K562 (cell line): ENCODE results near the gene UBE2O. TPM values are rescaled to one million over a fixed set of nuclear protein-coding genes. Genes with fewer than 3 reads are reported as not detected.

ENCODE experiments used
- ATAC-seq: fragments of 200-7000 bp; cut with Tn5 transposase; 3 replicates; pipeline ENCODE4 v1.9.1; 2020; ENCODE audit warnings: moderate library complexity
- BruUV-seq: library from RNA; stranded (reverse); fragments of 400-500 nt; replicated peaks from 2 replicates; lab custom pipeline; 2021; lab: Mats Ljungman, UMichigan
- CTCF ChIA-PET: fragments of 300-600 bp; formaldehyde crosslinking; extraction: SDS; loops from one replicate; lab custom pipeline; 2021; ENCODE audit warnings: low intra/inter-chr PET ratio; lab: Yijun Ruan, JAX
- POLR2A ChIA-PET: fragments of 300-600, 350-650 bp; sonication (Branson Sonifier 250); formaldehyde crosslinking; extraction: SDS; loops from one replicate; lab custom pipeline; 2021; ENCODE audit warnings: antibody characterized with exemption, inconsistent platforms; lab: Yijun Ruan, JAX
- DNase-seq, 4 experiments: peaks; one replicate each; pipeline versions ENCODE4 v3.0.0 to v3.0.0-alpha.2; 2011 to 2018; ENCODE audit warnings: low spot score in 3 of 4, mixed read lengths in 3 of 4; ENCODE audit errors: extremely low read depth in 1 of 4
- FAIRE-seq: peaks from 2 replicates; lab custom pipeline; 2011; peaks lifted over from hg19 to GRCh38; lab: Jason Lieb, UNC
- H2AFZ ChIP-seq: 2 replicates; pipeline ENCODE4 v1.6.0; 2011; ENCODE audit warnings: low read depth, low read length, control low read depth, inconsistent platforms
- H3K27ac ChIP-seq: fragments of 200-600 bp; 3 replicates; pipeline ENCODE4 v1.8.0; 2011; ENCODE audit warnings: low read depth, mild to moderate bottlenecking, control low read depth, inconsistent platforms, low read length, moderate library complexity, mixed read lengths; ENCODE audit errors: extremely low read depth
- H3K27me3 ChIP-seq, 2 experiments: fragments of 300-600 bp in 1 of 2; 2 replicates in 1 of 2; 3 replicates in 1 of 2; pipeline versions ENCODE4 v1.6.0 to v1.8.0; 2011; ENCODE audit warnings: inconsistent platforms in 2 of 2, low read length in 2 of 2, mild to moderate bottlenecking in 1 of 2, mixed read lengths in 1 of 2, moderate library complexity in 1 of 2; ENCODE audit not compliant: control insufficient read depth in 2 of 2, insufficient read depth in 2 of 2
- H3K36me3 ChIP-seq: fragments of 300-600 bp; 3 replicates; pipeline ENCODE4 v1.8.0; 2011; ENCODE audit warnings: mild to moderate bottlenecking, low read length, inconsistent platforms; ENCODE audit not compliant: control insufficient read depth, insufficient read depth
- H3K4me1 ChIP-seq, 2 experiments: fragments of 200-600 bp in 1 of 2; replicated peaks in 1 of 2; 2 replicates in 1 of 2; 3 replicates in 1 of 2; pipeline versions ENCODE4 v1.5.1 to v1.8.0; 2011; ENCODE audit warnings: inconsistent platforms in 2 of 2, low read length in 2 of 2, mild to moderate bottlenecking in 1 of 2, mixed read lengths in 1 of 2, moderate library complexity in 1 of 2; ENCODE audit not compliant: control insufficient read depth in 2 of 2, insufficient read depth in 2 of 2
- H3K4me2 ChIP-seq: 2 replicates; pipeline ENCODE4 v1.6.1; 2011; ENCODE audit warnings: low read length, control low read depth, inconsistent platforms, mixed read lengths; ENCODE audit not compliant: insufficient read depth
- H3K4me3 ChIP-seq: fragments of 200-600 bp; sonication (generic), shearing (Covaris generic); 2 replicates; pipeline ENCODE4 v1.5.1; 2016; ENCODE audit warnings: control low read depth, inconsistent platforms
- H3K79me2 ChIP-seq: fragments of 200-600 bp; 3 replicates; pipeline ENCODE4 v1.8.0; 2011; ENCODE audit warnings: low read length, inconsistent platforms; ENCODE audit not compliant: control insufficient read depth, insufficient read depth
- H3K9ac ChIP-seq, 2 experiments: 2 replicates each; pipeline versions ENCODE4 v1.6.0 to v1.6.1; 2011; ENCODE audit warnings: low read depth in 2 of 2, low read length in 2 of 2, control low read depth in 1 of 2, inconsistent platforms in 1 of 2, mild to moderate bottlenecking in 1 of 2, mixed read lengths in 1 of 2; ENCODE audit not compliant: insufficient read depth in 1 of 2
- H3K9me1 ChIP-seq: one replicate; pipeline ENCODE4 v1.6.0; 2011; ENCODE audit warnings: inconsistent platforms, mild to moderate bottlenecking, low read length, moderate library complexity; ENCODE audit not compliant: control insufficient read depth, insufficient read depth
- H3K9me3 ChIP-seq: replicated peaks from 2 replicates; pipeline ENCODE4 v1.5.1; 2011; ENCODE audit warnings: low read depth, low read length, inconsistent platforms; ENCODE audit not compliant: control insufficient read depth, insufficient read depth
- H4K20me1 ChIP-seq: replicated peaks from 2 replicates; pipeline ENCODE4 v1.6.1; 2011; ENCODE audit warnings: low read length, inconsistent platforms, mixed read lengths; ENCODE audit not compliant: control insufficient read depth, insufficient read depth
- CHCHD3 ChIP-seq: fragments of 250-450 bp; sonication (Bioruptor Pico); IDR thresholded peaks from 2 replicates; pipeline ENCODE4 v2.1.2; 2022; ENCODE audit warnings: mild to moderate bottlenecking
- CHD2 ChIP-seq: IDR thresholded peaks from 2 replicates; pipeline ENCODE4 v1.6.1; 2011; ENCODE audit warnings: low read depth, low read length
- E2F8 ChIP-seq: fragments of 450-650 bp; IDR thresholded peaks from 2 replicates; pipeline ENCODE4 v1.7.1; 2018; ENCODE audit warnings: mild to moderate bottlenecking, low read depth; ENCODE audit not compliant: partially characterized antibody
- KDM2B ChIP-seq: fragments of 250-450 bp; sonication (Bioruptor Pico); IDR thresholded peaks from 2 replicates; pipeline ENCODE4 v1.8.0; 2021; ENCODE audit warnings: mild to moderate bottlenecking, moderate library complexity
- MAFK ChIP-seq: IDR thresholded peaks from 2 replicates; pipeline ENCODE4 v1.6.1; 2011; ENCODE audit warnings: low read length, improper control_type of control experiment
- MAX ChIP-seq: sonication (generic); formaldehyde crosslinking; IDR thresholded peaks from 2 replicates; pipeline ENCODE4 v1.9.0; 2022; ENCODE audit warnings: mild to moderate bottlenecking, missing genetic modification reagents
- NELFE ChIP-seq: IDR thresholded peaks from 2 replicates; pipeline ENCODE4 v1.6.1; 2011; ENCODE audit warnings: mild to moderate bottlenecking; ENCODE audit not compliant: insufficient read depth, insufficient read length
- NR4A1 ChIP-seq, 2 experiments: fragments of 250-450 bp in 1 of 2; fragments of 450-650 bp in 1 of 2; sonication (Bioruptor Pico) in 1 of 2; IDR thresholded peaks; 2 replicates each; pipeline versions ENCODE4 v1.4.0 to v1.6.1; 2016 to 2020; ENCODE audit warnings: mild to moderate bottlenecking in 2 of 2, missing compliant biosample characterization in 1 of 2, missing genetic modification characterization in 1 of 2, moderate library complexity in 1 of 2
- RBM22 ChIP-seq: fragments of 200-400 bp; formaldehyde crosslinking; IDR thresholded peaks from 2 replicates; pipeline ENCODE4 v1.6.1; 2018; ENCODE audit warnings: low read length, low read depth; ENCODE audit not compliant: poor library complexity, severe bottlenecking
- RFX5 ChIP-seq: IDR thresholded peaks from 2 replicates; pipeline ENCODE4 v1.6.1; 2011; ENCODE audit warnings: low read depth, mild to moderate bottlenecking, improper control_type of control experiment, low read length
- TAL1 ChIP-seq: fragments of 450-650 bp; IDR thresholded peaks from 2 replicates; pipeline ENCODE4 v1.6.1; 2016; ENCODE audit warnings: mild to moderate bottlenecking
- TEAD2 ChIP-seq: fragments of 450-650 bp; IDR thresholded peaks from 2 replicates; pipeline ENCODE4 v1.6.1; 2016; ENCODE audit warnings: missing genetic modification characterization, control low read depth, missing compliant biosample characterization
- TGIF2 ChIP-seq: sonication (generic); formaldehyde crosslinking; IDR thresholded peaks from 2 replicates; pipeline ENCODE4 v1.8.1; 2022; ENCODE audit warnings: mild to moderate bottlenecking, missing genetic modification reagents, moderate library complexity
- ZNF174 ChIP-seq: fragments of 250-450 bp; sonication (Bioruptor Pico); IDR thresholded peaks from 2 replicates; pipeline ENCODE4 v1.4.0; 2020; ENCODE audit warnings: mild to moderate bottlenecking
- WGBS: fragments of 100-300 bp; shearing (Covaris generic); methylation state at CpG from one replicate; pipeline ENCODE4 v1.1.6; 2016; ENCODE audit warnings: low coverage, mixed read lengths; ENCODE audit not compliant: insufficient coverage; ENCODE audit errors: missing lambda C conversion rate; 5-methylcytosine and 5-hydroxymethylcytosine counted together
- in situ Hi-C: fragments of 300-500 bp; cut with MboI; formaldehyde crosslinking; loops from 4 replicates; pipeline ENCODE4 v1.15.0; 2018; ENCODE audit warnings: inconsistent platforms, mixed read lengths
- intact Hi-C: fragments of 100-400 bp; cut with micrococcal nuclease; formaldehyde crosslinking; loops from 2 replicates; pipeline ENCODE4 v1.14.2; 2022
- polyA plus RNA-seq, 8 experiments: library from polyadenylated mRNA; depleted of rRNA in 4 of 8; stranded (reverse) in 5 of 8; unstranded in 3 of 8; fragments of >200 nt; fragmentation: Nextera tagmentation in 2 of 8; fragmentation: Illumina TruSeq in 1 of 8; extraction: Ambion mirVana in 2 of 8; extraction: Trizol in 1 of 8; gene quantifications; 2 replicates each; pipeline versions ENCODE4 v1.2.1 to v1.2.3, GENCODE V29; 2011 to 2014; ENCODE audit warnings: inconsistent platforms in 1 of 8, missing spikeins in 1 of 8
- total RNA-seq, 7 experiments: library from RNA; depleted of rRNA in 6 of 7; stranded (reverse); fragments of >200 nt in 6 of 7; fragmentation: Illumina TruSeq in 2 of 7; extraction: Trizol in 2 of 7; gene quantifications; 2 replicates each; pipeline versions ENCODE4 v1.2.1 to v1.2.3, GENCODE V29; 2011 to 2021; ENCODE audit warnings: low replicate concordance in 1 of 7

UBE2O gene
- total and polyA plus RNA-seq, 9 of the 15 experiments (the other 6 are each of a cell fraction or from before 2014, with no cell fraction given) = 1.6 to 39.7 (median 13.3) TPM

- POLR2A ChIA-PET = interaction anchor here (0.7 to 1.0 kb wide), 2 partner anchors 13 to 24 kb away, joined by 3 read pairs; no protein-coding TSS in a partner anchor
- CTCF ChIA-PET = no interaction called here
- H3K79me2 ChIP-seq = peaks cover 8% of the 10 kb centered on the region; the same call in 2 of the 3 replicates
- no peak overlapping the region for H3K9ac ChIP-seq
- H4K20me1 ChIP-seq = no peaks in the 10 kb centered on the region
- in situ Hi-C loops = no loop called here
- no peak overlapping the region for H3K4me3 ChIP-seq
- no TSS peak for BruUV-seq
- H3K4me1 ChIP-seq = peaks cover 8 to 34% of the 10 kb centered on the region in 2 experiments; a peak in 4 of 5 replicates
- no peak for ATAC-seq
- H3K36me3 ChIP-seq = no peaks in the 10 kb centered on the region
- no peak for DNase-seq
- no peak overlapping the region for H3K27ac ChIP-seq
- WGBS = 80% methylated on average over 5 of the region's 5 CpGs
- no peaks in the 10 kb centered on the region for H3K9me3 ChIP-seq
- no peak for TF ChIP-seq CHCHD3 (CRISPR knock-in tag)
- TF ChIP-seq ZNF174 = no peak
- TF ChIP-seq KDM2B (CRISPR knock-in tag) = no peak
- TF ChIP-seq TGIF2 (CRISPR knock-in tag) = no peak
- TF ChIP-seq NELFE = no peak
- TF ChIP-seq TEAD2 = no peak
- TF ChIP-seq TAL1 = no peak
- no peak for TF ChIP-seq CHD2
- TF ChIP-seq RBM22 = no peak
- TF ChIP-seq NR4A1 (CRISPR knock-in tag; IDR thresholded peaks at IDR 0.05) = no peak
- no peak for TF ChIP-seq NR4A1 (tag; IDR thresholded peaks at IDR 0.05)
- no peak for TF ChIP-seq RFX5
- no peak for TF ChIP-seq E2F8
- no peak for TF ChIP-seq MAX (CRISPR knock-in tag)
- no peak for TF ChIP-seq MAFK
- TF ChIP-seq, all 486 proteins: peak for 0
- H3K4me2 ChIP-seq = no peak overlapping the region
- H2AFZ ChIP-seq = no peak overlapping the region
- intact Hi-C loops = no loop called here
- no peaks in the 10 kb centered on the region for H3K9me1 ChIP-seq
- FAIRE-seq = no peak
- H3K27me3 ChIP-seq = no peaks in the 10 kb centered on the region
Measured at GRCh38 chr17:76378548-76379274, 74.2 kb downstream of the UBE2O start.
